Gastroesophageal sphincter (tissue), 4 donors: ENCODE results near the gene SGMS1. TPM values are rescaled to one million over a fixed set of nuclear protein-coding genes. Genes with fewer than 3 reads are reported as not detected.

Experiments
- ATAC-seq: fragments of 150-250 bp; one replicate; pipeline ENCODE4 v1.9.1; 2016; ENCODE audit warnings: mild to moderate bottlenecking, moderate library complexity
- H3K27ac ChIP-seq, 4 donors: fragments of 200-600 bp; sonication (generic) in 3 of 4; 1 replicate in 3 of 4; 2 replicates in 1 of 4; pipeline ENCODE4 v1.5.1; 2016 to 2019
- H3K27me3 ChIP-seq: fragments of 200-600 bp; sonication (generic); one replicate; pipeline ENCODE4 v1.5.1; 2019
- H3K36me3 ChIP-seq, 2 donors: fragments of 200-600 bp; sonication (generic); one replicate each; pipeline ENCODE4 v1.5.1; 2019; ENCODE audit warnings: control low read depth in 1 of 2
- H3K4me1 ChIP-seq, 3 donors: fragments of 200-600 bp; sonication (generic); 1 replicate in 2 of 3; 2 replicates in 1 of 3; pipeline ENCODE4 v1.5.1; 2016 to 2019; ENCODE audit warnings: control low read depth in 2 of 3
- H3K4me3 ChIP-seq, 2 donors: fragments of 200-600 bp; sonication (generic); one replicate each; pipeline ENCODE4 v1.5.1; 2019; ENCODE audit warnings: mild to moderate bottlenecking in 1 of 2, moderate library complexity in 1 of 2
- H3K9me3 ChIP-seq, 3 donors: fragments of 200-600 bp; sonication (generic); one replicate each; pipeline ENCODE4 v1.5.1; 2017 to 2019; ENCODE audit warnings: control low read depth in 2 of 3
- EP300 ChIP-seq: sonication (generic); formaldehyde crosslinking; IDR thresholded peaks from one replicate; pipeline ENCODE4 v1.6.1; 2017; ENCODE audit warnings: antibody characterized with exemption, mild to moderate bottlenecking
- POLR2A ChIP-seq, 2 donors: fragments of 450-650 bp; IDR thresholded peaks; one replicate each; pipeline ENCODE4 v1.6.1; 2017; ENCODE audit warnings: antibody characterized with exemption in 2 of 2, mild to moderate bottlenecking in 2 of 2, moderate library complexity in 1 of 2
- POLR2AphosphoS5 ChIP-seq: sonication (generic); formaldehyde crosslinking; IDR thresholded peaks from one replicate; pipeline ENCODE4 v1.6.1; 2017; ENCODE audit warnings: antibody characterized with exemption
- WGBS, 2 donors: methylation state at CpG; one replicate each; pipeline ENCODE4 v1.1.5; 2018; ENCODE audit warnings: low coverage in 1 of 2; 5-methylcytosine and 5-hydroxymethylcytosine counted together
- total RNA-seq, 4 donors: library from RNA; depleted of rRNA; stranded (reverse); fragments of >200 nt; gene quantifications; one replicate each; pipeline ENCODE4 v1.1.0, GENCODE V29; 2016
- TF ChIP-seq, protein P1 (sequence below), 4 experiments: fragments of 200-600 bp in 2 of 4; fragments of 450-650 bp in 2 of 4; sonication (generic) in 1 of 4; IDR thresholded peaks; one replicate each; pipeline ENCODE4 v1.5.1; 2017 to 2019; ENCODE audit warnings: antibody characterized with exemption in 4 of 4, mild to moderate bottlenecking in 2 of 4, moderate library complexity in 2 of 4

SGMS1 gene
- total RNA-seq, 4 donors from 2014 or later: 57.7 to 116 (median 66.1) TPM

DNA sequence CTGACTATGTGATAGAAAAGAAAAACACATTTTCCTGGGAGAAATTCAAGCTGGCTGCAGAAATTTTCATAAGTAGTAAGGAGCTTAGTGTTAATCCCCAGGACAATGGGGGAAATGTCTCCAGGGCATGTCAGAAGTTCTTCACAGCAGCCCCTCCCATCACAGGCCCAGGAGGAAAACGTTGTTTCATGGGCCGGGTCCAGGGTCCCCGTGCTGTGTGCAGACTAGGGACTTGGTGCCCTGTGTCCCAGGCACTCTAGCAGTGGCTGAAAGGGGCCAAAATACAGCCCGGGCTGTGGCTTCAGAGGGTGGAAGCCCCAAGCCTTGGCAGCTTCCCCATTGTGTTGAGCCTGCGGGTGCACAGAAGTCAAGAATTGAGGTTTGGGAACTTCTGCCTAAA, 273.4 kb downstream of the SGMS1 start:
- WGBS, 2 donors: 100% methylated on average over 1 to 2 of the region's 5 CpGs
- ATAC-seq: no peak

DNA sequence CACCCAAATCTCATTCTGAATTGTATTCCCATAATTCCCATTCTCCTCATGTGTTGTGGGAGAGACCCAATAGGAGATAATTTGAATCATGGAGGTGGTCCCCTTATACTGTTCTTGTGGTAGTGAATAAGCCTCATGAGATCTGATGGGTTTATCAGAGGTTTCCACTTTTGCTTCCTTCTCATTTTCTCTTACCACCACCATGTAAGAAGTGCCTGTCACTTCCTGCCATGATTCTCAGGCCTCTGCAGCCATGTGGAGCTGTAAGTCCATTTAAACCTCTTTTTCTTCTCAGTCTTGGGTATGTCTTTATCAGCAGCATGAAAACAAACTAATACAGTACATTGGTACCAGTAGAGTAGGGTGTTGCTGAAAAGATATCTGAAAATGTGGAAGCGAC, 274.2 kb downstream of the SGMS1 start:
- TF ChIP-seq EP300 (no peak), POLR2A (IDR thresholded peaks at IDR 0.05) (no peak), POLR2AphosphoS5 (no peak)
- TF ChIP-seq, protein P1, sequence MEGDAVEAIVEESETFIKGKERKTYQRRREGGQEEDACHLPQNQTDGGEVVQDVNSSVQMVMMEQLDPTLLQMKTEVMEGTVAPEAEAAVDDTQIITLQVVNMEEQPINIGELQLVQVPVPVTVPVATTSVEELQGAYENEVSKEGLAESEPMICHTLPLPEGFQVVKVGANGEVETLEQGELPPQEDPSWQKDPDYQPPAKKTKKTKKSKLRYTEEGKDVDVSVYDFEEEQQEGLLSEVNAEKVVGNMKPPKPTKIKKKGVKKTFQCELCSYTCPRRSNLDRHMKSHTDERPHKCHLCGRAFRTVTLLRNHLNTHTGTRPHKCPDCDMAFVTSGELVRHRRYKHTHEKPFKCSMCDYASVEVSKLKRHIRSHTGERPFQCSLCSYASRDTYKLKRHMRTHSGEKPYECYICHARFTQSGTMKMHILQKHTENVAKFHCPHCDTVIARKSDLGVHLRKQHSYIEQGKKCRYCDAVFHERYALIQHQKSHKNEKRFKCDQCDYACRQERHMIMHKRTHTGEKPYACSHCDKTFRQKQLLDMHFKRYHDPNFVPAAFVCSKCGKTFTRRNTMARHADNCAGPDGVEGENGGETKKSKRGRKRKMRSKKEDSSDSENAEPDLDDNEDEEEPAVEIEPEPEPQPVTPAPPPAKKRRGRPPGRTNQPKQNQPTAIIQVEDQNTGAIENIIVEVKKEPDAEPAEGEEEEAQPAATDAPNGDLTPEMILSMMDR (IDR thresholded peaks at IDR 0.05): no peak
- H3K4me3 ChIP-seq: no peak overlapping the region
- 80 to 90% methylated on average over 1 of the region's 1 CpG for WGBS, 2 donors
- H3K36me3 ChIP-seq: no peaks in the 10 kb centered on the region
- ATAC-seq: no peak
- H3K4me1 ChIP-seq: peaks cover 0 to 9% (median 8%) of the 10 kb centered on the region in 3 donors
- H3K27me3 ChIP-seq: no peaks in the 10 kb centered on the region
- no peaks in the 10 kb centered on the region for H3K9me3 ChIP-seq
- H3K27ac ChIP-seq: no peak overlapping the region

More for the DNA sequence above, 273.4 kb downstream of the SGMS1 start:
- H3K27me3 ChIP-seq: no peaks in the 10 kb centered on the region
- H3K9me3 ChIP-seq: no peaks in the 10 kb centered on the region
- H3K4me3 ChIP-seq: no peak overlapping the region
- peaks cover 0 to 9% (median 8%) of the 10 kb centered on the region in 3 donors for H3K4me1 ChIP-seq
- no peak for TF ChIP-seq EP300
- TF ChIP-seq, protein P1 (IDR thresholded peaks at IDR 0.05): no peak
- TF ChIP-seq POLR2A (IDR thresholded peaks at IDR 0.05): no peak
- no peak for TF ChIP-seq POLR2AphosphoS5
- H3K27ac ChIP-seq: no peak overlapping the region
- H3K36me3 ChIP-seq: no peaks in the 10 kb centered on the region

DNA sequence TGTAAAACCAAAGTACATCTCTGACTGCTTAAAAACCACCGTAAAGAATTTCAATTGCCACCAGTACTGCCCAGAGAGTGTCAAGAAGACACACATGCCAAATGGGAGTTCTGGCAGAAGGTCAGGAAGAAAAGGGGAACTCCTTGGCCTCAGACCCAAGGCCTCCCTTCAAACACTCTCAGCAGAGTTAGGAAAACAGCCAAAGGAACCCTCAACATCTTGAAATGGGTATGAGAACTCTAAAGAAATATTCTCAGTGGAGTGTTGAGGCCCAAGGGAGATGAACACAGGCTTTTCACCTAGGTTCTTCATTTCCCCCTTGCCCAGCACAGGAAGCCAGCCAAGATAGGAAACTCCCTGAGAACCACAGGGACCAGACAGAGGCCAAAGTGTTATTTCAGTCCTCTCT, 276.4 kb downstream of the SGMS1 start:
- Histone ChIP-seq H3K27me3 (no peaks in the 10 kb centered on the region), H3K9me3 (no peaks in the 10 kb centered on the region), H3K4me3 (no peak overlapping the region), H3K27ac (no peak overlapping the region), H3K4me1 (peaks cover 0 to 9% (median 8%) of the 10 kb centered on the region in 3 donors), H3K36me3 (peaks cover 0 to 19% of the 10 kb centered on the region in 2 donors)
- 44 to 70% methylated on average over 1 of the region's 1 CpG for WGBS, 2 donors
- ATAC-seq: no peak
- TF ChIP-seq POLR2AphosphoS5 (no peak), EP300 (no peak), POLR2A (IDR thresholded peaks at IDR 0.05) (no peak)
- TF ChIP-seq, protein P1 (IDR thresholded peaks at IDR 0.05): no peak

DNA sequence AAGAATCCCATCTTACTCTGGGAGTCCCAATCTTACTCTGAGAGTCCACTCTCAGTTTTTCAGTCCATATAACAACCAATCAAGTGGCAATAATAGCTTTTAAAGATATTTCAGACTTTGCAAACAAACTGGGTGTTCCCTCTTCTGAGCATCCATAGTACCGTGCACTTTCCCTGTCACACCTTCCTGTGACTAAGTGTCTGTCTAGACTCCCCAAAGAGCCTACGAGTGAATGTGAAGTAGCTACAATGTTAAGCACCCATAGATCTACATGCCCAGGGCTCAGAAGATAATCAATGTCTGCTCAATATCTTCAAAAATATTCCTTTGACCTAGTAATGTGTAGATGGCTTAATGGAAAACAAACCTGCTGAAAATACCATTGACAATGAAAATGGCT, 276.8 kb downstream of the SGMS1 start:
- no peaks in the 10 kb centered on the region for H3K9me3 ChIP-seq
- peaks cover 0 to 19% of the 10 kb centered on the region in 2 donors for H3K36me3 ChIP-seq
- TF ChIP-seq POLR2A (IDR thresholded peaks at IDR 0.05) (no peak), EP300 (no peak), POLR2AphosphoS5 (no peak)
- TF ChIP-seq, protein P1 (IDR thresholded peaks at IDR 0.05): no peak
- no peak for ATAC-seq
- 85% methylated on average over 2 of the region's 2 CpGs; no CpG with 5 or more reads in 1 of the 2 donors for WGBS, 2 donors
- no peak overlapping the region for H3K27ac ChIP-seq
- no peaks in the 10 kb centered on the region for H3K27me3 ChIP-seq
- no peak overlapping the region for H3K4me3 ChIP-seq
- peaks cover 0 to 9% (median 8%) of the 10 kb centered on the region in 3 donors for H3K4me1 ChIP-seq

DNA sequence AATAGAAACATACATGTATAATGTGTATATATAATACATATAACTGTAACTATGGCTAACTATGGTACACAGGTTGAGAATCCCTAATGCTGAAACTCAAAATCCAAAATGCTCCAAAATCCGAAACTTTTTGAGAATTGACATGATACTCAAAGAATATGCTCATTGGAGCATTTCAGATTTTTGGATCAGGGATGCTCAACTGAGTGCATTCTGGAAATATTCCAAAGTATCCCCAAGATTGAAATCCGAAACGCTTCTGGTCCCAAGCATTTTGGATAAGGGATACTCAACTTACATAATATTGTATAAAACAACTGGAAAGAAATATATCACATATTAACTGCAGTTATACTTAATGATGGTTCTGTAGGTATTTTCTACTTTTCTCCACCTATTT, 278.2 kb downstream of the SGMS1 start:
- WGBS, 2 donors: 69 to 81% methylated on average over 3 of the region's 3 CpGs
- Histone ChIP-seq H3K4me3 (no peak overlapping the region), H3K36me3 (peaks cover 0 to 25% of the 10 kb centered on the region in 2 donors), H3K4me1 (peaks cover 0 to 9% (median 8%) of the 10 kb centered on the region in 3 donors), H3K27me3 (no peaks in the 10 kb centered on the region), H3K9me3 (no peaks in the 10 kb centered on the region), H3K27ac (no peak overlapping the region)
- no peak for ATAC-seq
- TF ChIP-seq, protein P1 (IDR thresholded peaks at IDR 0.05): no peak
- no peak for TF ChIP-seq EP300
- no peak for TF ChIP-seq POLR2A (IDR thresholded peaks at IDR 0.05)
- TF ChIP-seq POLR2AphosphoS5: no peak
